Choroid plexus epithelial cell (primary cell): Measurements from ENCODE around the gene PLCB2.

Source experiments
- DNase-seq: peaks from one replicate; pipeline ENCODE4 v3.0.0-alpha.2; 2010; ENCODE audit warnings: low read depth
- H3K4me3 ChIP-seq: 2 replicates; pipeline ENCODE4 v1.5.1; 2011; ENCODE audit warnings: low read depth, mild to moderate bottlenecking, control low read depth, low read length, moderate library complexity
- TF ChIP-seq, protein P1 (sequence below): conservative IDR thresholded peaks from 2 replicates; pipeline ENCODE4 v1.5.1; 2011; ENCODE audit warnings: low read depth, mild to moderate bottlenecking, control low read depth, inconsistent platforms, low read length, moderate library complexity

Gene PLCB2

DNA sequence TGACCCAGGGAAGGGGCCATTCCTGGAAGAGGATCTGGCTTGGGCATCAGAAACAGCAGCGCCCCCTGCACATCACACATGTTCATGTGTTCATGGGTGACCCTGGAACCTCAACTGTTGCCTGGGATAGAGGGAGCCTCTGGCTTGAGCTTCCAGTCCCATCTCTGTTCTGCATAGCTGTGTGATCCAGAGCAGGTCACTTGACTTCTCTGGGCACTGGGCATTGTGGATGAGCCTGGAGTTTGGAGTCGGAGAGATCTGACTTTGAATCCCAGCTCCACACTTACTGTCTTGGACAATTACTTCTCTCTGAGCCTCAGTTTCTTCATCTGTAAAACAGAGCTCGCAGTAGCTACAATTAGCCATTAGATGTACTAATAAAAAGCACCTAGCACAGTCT is 53.3 kb downstream of the PLCB2 start:
- DNase-seq, result no peak
- H3K4me3 ChIP-seq, result no peak overlapping the region
- TF ChIP-seq, protein P1, sequence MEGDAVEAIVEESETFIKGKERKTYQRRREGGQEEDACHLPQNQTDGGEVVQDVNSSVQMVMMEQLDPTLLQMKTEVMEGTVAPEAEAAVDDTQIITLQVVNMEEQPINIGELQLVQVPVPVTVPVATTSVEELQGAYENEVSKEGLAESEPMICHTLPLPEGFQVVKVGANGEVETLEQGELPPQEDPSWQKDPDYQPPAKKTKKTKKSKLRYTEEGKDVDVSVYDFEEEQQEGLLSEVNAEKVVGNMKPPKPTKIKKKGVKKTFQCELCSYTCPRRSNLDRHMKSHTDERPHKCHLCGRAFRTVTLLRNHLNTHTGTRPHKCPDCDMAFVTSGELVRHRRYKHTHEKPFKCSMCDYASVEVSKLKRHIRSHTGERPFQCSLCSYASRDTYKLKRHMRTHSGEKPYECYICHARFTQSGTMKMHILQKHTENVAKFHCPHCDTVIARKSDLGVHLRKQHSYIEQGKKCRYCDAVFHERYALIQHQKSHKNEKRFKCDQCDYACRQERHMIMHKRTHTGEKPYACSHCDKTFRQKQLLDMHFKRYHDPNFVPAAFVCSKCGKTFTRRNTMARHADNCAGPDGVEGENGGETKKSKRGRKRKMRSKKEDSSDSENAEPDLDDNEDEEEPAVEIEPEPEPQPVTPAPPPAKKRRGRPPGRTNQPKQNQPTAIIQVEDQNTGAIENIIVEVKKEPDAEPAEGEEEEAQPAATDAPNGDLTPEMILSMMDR, result no peak

DNA sequence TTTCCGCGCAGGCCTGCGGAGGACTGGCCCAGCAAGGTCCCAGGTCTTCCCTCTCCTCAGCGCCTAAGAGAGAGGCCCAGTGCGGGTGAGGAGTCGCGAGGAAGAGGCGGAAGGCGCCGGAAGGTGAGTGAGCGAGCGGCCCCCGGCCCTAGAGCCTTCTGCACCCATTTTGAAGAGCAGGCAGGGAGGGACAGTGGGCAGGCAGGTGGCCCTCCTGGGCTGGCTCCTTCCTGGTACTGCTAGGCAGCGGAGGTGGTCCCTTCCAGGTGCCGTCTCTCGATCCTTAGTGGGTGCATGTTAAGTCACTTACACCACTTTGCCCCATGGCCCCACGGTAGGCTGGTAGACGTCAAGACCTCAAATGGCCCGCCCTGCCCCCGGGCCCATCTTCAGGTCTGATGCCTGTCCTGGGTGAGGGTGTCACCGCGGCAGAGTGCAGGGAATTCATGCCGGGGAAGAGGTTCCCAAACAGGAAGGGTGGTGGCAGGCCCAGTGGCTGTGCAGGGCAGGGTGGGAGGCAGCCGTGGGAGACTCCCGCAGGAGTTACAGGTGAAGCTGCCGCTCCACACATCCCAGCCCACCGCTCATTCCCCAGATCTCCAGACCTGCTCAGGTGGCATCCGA is 54.5 kb downstream of the PLCB2 start:
- no peak for DNase-seq
- TF ChIP-seq, protein P1, result no peak
- peak overlapping the region; percentile 54 for H3K4me3 ChIP-seq

DNA sequence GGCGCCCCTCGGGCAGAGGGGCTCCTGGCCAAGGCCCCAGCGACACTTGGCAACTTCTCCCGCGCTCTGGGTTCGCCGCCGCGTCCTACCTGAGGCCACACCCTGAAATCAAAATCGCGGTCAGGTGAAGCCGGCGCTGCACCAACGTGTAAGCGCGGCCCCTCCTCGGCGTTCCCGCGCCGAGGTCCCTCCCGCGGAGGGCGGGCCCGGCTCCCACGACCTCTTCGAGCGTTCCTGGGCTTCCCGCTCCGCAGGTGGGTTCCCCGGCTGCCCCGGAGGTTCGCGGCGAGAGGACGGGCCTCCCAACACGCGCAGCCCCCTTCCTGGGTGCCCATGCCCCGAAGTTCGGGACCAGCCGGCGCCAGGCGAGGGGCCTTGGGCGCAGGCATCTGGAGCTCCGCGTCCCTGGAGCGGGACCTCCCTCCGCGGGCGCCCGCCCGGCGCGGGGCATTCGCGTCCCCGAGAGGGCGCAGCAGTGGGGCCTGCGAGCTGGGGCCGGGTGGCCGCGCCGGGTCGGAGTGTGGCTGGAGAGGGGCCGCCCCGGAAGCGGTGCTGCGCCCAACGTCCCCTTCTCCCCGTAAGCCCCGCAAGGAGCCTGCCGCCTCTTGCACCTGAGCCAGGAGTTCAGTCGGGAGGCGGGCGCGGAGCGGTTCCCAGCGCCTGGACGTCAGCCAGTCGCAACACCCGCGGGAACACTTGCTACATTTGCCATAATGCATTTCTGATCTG is 55.1 kb downstream of the PLCB2 start:
- peak; percentile 23 for DNase-seq
- H3K4me3 ChIP-seq, result peak overlapping the region; percentile 54
- TF ChIP-seq, protein P1, result no peak

DNA sequence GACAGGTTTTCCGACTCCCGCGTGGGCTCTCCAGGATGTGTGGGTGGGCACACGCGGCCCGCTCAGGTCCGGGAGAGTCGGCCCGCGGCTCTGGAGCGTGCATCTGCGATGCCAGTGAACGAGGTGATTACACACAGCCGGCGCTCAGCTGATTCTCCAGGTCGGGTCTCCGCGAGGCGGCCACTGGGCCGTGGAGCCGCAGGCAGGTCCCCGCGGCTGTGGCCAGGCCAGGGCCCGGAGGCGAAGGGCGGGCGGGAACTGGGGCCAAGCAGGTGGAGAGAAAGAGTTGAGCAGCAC is 55.6 kb downstream of the PLCB2 start:
- TF ChIP-seq, protein P1, result no peak
- DNase-seq, result no peak
- H3K4me3 ChIP-seq, result no peak overlapping the region

DNA sequence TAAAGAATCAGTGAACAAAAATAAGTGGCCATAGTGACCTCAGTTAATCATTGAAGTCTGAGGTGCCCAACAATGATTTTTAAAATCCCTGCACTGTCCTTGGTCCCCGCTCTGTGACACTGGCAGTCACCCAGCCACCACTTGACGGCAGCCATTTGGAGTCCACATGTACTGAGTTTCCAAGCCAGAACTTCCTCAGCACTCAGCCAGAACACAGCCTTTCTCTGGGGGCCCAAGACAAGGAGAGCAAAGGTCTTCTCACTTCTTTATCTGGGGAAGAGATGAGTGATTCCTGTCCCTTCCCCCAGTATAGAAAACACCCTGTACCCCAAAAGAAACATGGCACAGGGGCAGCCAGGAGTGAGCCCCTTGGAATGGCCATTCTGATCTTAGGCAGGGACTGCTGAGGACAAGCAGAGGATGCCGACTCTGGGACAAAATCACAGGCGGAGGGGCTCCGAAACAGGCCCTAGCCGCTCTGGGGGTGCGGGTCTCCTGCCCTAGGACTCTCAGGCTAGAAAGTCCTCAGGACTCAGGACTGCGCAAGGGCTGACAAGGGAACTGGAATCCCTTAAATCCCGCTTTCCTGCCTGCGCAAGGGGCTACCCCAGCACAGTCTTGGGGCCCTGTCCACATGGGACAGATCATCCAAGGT is 56.1 kb downstream of the PLCB2 start:
- TF ChIP-seq, protein P1, result no peak
- no peak overlapping the region for H3K4me3 ChIP-seq
- DNase-seq, result no peak

DNA sequence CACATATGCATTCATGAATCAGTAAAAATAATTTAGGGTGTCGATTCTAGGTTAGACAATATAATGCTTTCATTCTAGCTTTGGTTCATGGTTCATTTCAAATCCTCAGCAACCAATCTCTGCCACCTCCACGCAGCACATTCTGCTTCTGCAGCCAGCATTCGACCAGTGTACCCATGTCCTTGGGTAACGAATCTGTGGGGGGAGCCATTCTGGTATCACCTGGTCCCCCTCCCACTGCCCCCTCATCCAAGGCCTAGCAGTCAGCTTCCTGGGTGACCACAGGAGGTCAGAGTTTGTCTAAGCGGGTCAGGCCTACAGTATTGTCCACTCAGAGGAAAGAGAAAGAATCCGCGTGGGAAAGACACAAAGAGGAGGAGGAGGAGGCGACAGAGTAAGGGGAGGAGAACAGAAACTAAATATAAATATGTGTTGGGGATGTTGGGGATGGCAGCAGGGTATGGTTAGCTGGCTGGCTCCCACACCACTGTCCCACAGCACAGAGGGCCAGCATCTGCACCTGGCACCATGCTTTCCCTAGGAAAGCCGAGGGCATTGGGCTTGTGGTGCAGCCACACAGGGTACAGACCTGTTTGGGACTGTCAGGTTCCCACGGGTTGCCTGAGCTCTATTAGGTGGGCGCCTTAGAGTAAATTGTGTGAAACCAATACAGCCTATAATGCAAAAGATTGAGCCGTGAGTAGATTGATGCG is 56.8 kb downstream of the PLCB2 start:
- no peak for DNase-seq
- no peak overlapping the region for H3K4me3 ChIP-seq
- TF ChIP-seq, protein P1, result no peak
